ENCODE results near the gene COPS8.

The COPS8 gene

GRCh38 chr2:237147317-237147716 lies 61.6 kb downstream of the COPS8 start:
- no peak for TF ChIP-seq CTCF (IDR thresholded peaks at IDR 0.05; ENCODE audit: low read depth, low read length, missing control alignments)
- H3K4me3 ChIP-seq (ENCODE audit: low read depth, low read length): no peak overlapping the region
- no peak for DNase-seq (ENCODE audit: low read depth)

GRCh38 chr2:237148624-237149023 lies 62.9 kb downstream of the COPS8 start:
- no peak for DNase-seq (ENCODE audit: low read depth)
- H3K4me3 ChIP-seq (ENCODE audit: low read depth, low read length): no peak overlapping the region
- no peak for TF ChIP-seq CTCF (IDR thresholded peaks at IDR 0.05; ENCODE audit: low read depth, low read length, missing control alignments)

- no peak for TF ChIP-seq CTCF (IDR thresholded peaks at IDR 0.05; ENCODE audit: low read depth, low read length, missing control alignments)
- no peak overlapping the region for H3K4me3 ChIP-seq (ENCODE audit: low read depth, low read length)
- DNase-seq (ENCODE audit: low read depth): no peak
These were observed 63.7 kb downstream of the COPS8 start for GRCh38 chr2:237149425-237149824.

Measured in GM12864 (cell line).